DOHH2 (cell line): ENCODE measurements around the gene PLXNA3.
A peak's percentile ranks its signal among the peaks of the same experiment; 100 is the strongest.

Experiments used
- H3F3A ChIP-seq: fragments of 200-600 bp; sonication (generic), shearing (Covaris generic); 2 replicates; pipeline ENCODE4 v1.6.0; 2016; ENCODE audit warnings: antibody characterized with exemption, mild to moderate bottlenecking; ENCODE audit not compliant: control insufficient read depth, insufficient read depth
- H3K27ac ChIP-seq: fragments of 200-600 bp; sonication (generic); 2 replicates; pipeline ENCODE4 v1.5.1; 2014; ENCODE audit warnings: low read depth, mild to moderate bottlenecking, low read length, moderate library complexity
- H3K27me3 ChIP-seq: fragments of 200-600 bp; sonication (generic); 2 replicates; pipeline ENCODE4 v1.6.1; 2014; ENCODE audit warnings: mild to moderate bottlenecking, low read length, mixed read lengths; ENCODE audit not compliant: control insufficient read depth
- H3K36me3 ChIP-seq: fragments of 200-600 bp; sonication (generic); 2 replicates; pipeline ENCODE4 v1.6.1; 2014; ENCODE audit warnings: mild to moderate bottlenecking, low read length, moderate library complexity, mixed read lengths; ENCODE audit not compliant: control insufficient read depth
- H3K4me1 ChIP-seq: fragments of 200-600 bp; sonication (generic); 2 replicates; pipeline ENCODE4 v1.6.1; 2014; ENCODE audit warnings: mild to moderate bottlenecking, low read length, mixed read lengths; ENCODE audit not compliant: control insufficient read depth
- H3K4me2 ChIP-seq: fragments of 200-600 bp; sonication (generic); 2 replicates; pipeline ENCODE4 v1.6.0; 2014; ENCODE audit warnings: mild to moderate bottlenecking, low read length, moderate library complexity
- H3K4me3 ChIP-seq: fragments of 200-600 bp; sonication (generic); 2 replicates; pipeline ENCODE4 v1.5.1; 2014; ENCODE audit warnings: mild to moderate bottlenecking, low read length, mixed read lengths
- H3K79me2 ChIP-seq: fragments of 200-600 bp; sonication (generic); 2 replicates; pipeline ENCODE4 v1.6.1; 2014; ENCODE audit warnings: mild to moderate bottlenecking, low read length, mixed read lengths; ENCODE audit not compliant: control insufficient read depth
- H3K9me2 ChIP-seq: fragments of 200-600 bp; sonication (generic); replicated peaks from 2 replicates; pipeline ENCODE4 v1.6.1; 2014; ENCODE audit warnings: mild to moderate bottlenecking, low read length, mixed read lengths; ENCODE audit not compliant: control insufficient read depth
- H3K9me3 ChIP-seq: fragments of 200-600 bp; sonication (generic); 2 replicates; pipeline ENCODE4 v1.6.1; 2014; ENCODE audit warnings: antibody characterized with exemption, low read length, mixed read lengths; ENCODE audit not compliant: control insufficient read depth, insufficient read depth
- H4K20me1 ChIP-seq: fragments of 200-600 bp; sonication (generic); 2 replicates; pipeline ENCODE4 v1.6.0; 2014; ENCODE audit warnings: low read depth, mild to moderate bottlenecking, antibody characterized with exemption, low read length, moderate library complexity; ENCODE audit not compliant: control insufficient read depth, insufficient read depth
- CTCF ChIP-seq: fragments of 200-600 bp; sonication (generic); IDR thresholded peaks from one replicate; pipeline ENCODE4 v1.5.1; 2014; ENCODE audit warnings: antibody characterized with exemption, mild to moderate bottlenecking, low read depth, low read length; ENCODE audit not compliant: poor library complexity, severe bottlenecking
- EZH2phosphoT487 ChIP-seq: fragments of 200-600 bp; sonication (generic); IDR thresholded peaks from 2 replicates; pipeline ENCODE4 v1.6.1; 2017; ENCODE audit warnings: borderline replicate concordance, mild to moderate bottlenecking, antibody characterized with exemption, low read length, moderate library complexity, mixed read lengths

The PLXNA3 gene

GRCh38 chrX:154411981-154412340 lies 46.1 kb upstream of the PLXNA3 start:
- peaks cover 14% of the 10 kb centered on the region for H3K4me1 ChIP-seq

GRCh38 chrX:154412468-154412867 lies 45.6 kb upstream of the PLXNA3 start:
- no peak for TF ChIP-seq EZH2phosphoT487
- H3K9me2 ChIP-seq: no peaks in the 10 kb centered on the region
- peak overlapping the region; percentile 91 for H3K4me2 ChIP-seq
- peaks cover 14% of the 10 kb centered on the region for H3K4me1 ChIP-seq
- no peaks in the 10 kb centered on the region for H4K20me1 ChIP-seq
- no peaks in the 10 kb centered on the region for H3K9me3 ChIP-seq
- H3K27me3 ChIP-seq: no peaks in the 10 kb centered on the region
- no peaks in the 10 kb centered on the region for H3K36me3 ChIP-seq
- peak overlapping the region; percentile 26 for H3K27ac ChIP-seq
- peaks cover 10% of the 10 kb centered on the region; the same call in 1 of the 2 replicates for H3K79me2 ChIP-seq
- peak overlapping the region; percentile 87 for H3K4me3 ChIP-seq
- H3F3A ChIP-seq: no peaks in the 10 kb centered on the region

More at GRCh38 chrX:154411981-154412340, 46.1 kb upstream of the PLXNA3 start:
- H3K4me3 ChIP-seq: peak overlapping the region; percentile 87
- H3K27me3 ChIP-seq: no peaks in the 10 kb centered on the region
- no peak for TF ChIP-seq CTCF
- no peaks in the 10 kb centered on the region for H3K9me3 ChIP-seq
- peak overlapping the region; percentile 91 for H3K4me2 ChIP-seq
- no peaks in the 10 kb centered on the region for H3K36me3 ChIP-seq
- no peaks in the 10 kb centered on the region for H3F3A ChIP-seq
- no peaks in the 10 kb centered on the region for H3K9me2 ChIP-seq
- H4K20me1 ChIP-seq: no peaks in the 10 kb centered on the region
- H3K79me2 ChIP-seq: peaks cover 10% of the 10 kb centered on the region; the same call in 1 of the 2 replicates
- H3K27ac ChIP-seq: peak overlapping the region; percentile 75

GRCh38 chrX:154413142-154413541 lies 44.9 kb upstream of the PLXNA3 start:
- H3K4me1 ChIP-seq: peaks cover 14% of the 10 kb centered on the region
- peak overlapping the region; percentile 91 for H3K4me2 ChIP-seq
- no peaks in the 10 kb centered on the region for H4K20me1 ChIP-seq
- H3K4me3 ChIP-seq: no peak overlapping the region
- H3K9me2 ChIP-seq: no peaks in the 10 kb centered on the region
- TF ChIP-seq EZH2phosphoT487 (no peak), CTCF (no peak)
- no peak overlapping the region for H3K27ac ChIP-seq
- no peaks in the 10 kb centered on the region for H3K27me3 ChIP-seq
- no peaks in the 10 kb centered on the region for H3K9me3 ChIP-seq
- no peaks in the 10 kb centered on the region for H3K36me3 ChIP-seq
- H3F3A ChIP-seq: no peaks in the 10 kb centered on the region
- peaks cover 10% of the 10 kb centered on the region; the same call in 1 of the 2 replicates for H3K79me2 ChIP-seq

GRCh38 chrX:154417157-154417556 lies 40.9 kb upstream of the PLXNA3 start:
- Histone ChIP-seq H3K9me3 (no peaks in the 10 kb centered on the region), H3K4me1 (peaks cover 7% of the 10 kb centered on the region), H3K79me2 (peaks cover 2% of the 10 kb centered on the region; the same call in 1 of the 2 replicates), H3F3A (no peaks in the 10 kb centered on the region), H4K20me1 (no peaks in the 10 kb centered on the region), H3K27ac (no peak overlapping the region), H3K36me3 (no peaks in the 10 kb centered on the region), H3K9me2 (no peaks in the 10 kb centered on the region), H3K4me2 (no peak overlapping the region), H3K4me3 (no peak overlapping the region), H3K27me3 (no peaks in the 10 kb centered on the region)
- TF ChIP-seq CTCF (no peak), EZH2phosphoT487 (no peak)
